ENCODE data around the gene SUB1.

- no peak for TF ChIP-seq CTCF (IDR thresholded peaks at IDR 0.05)
- no peak for TF ChIP-seq POLR2A (IDR thresholded peaks at IDR 0.05; ENCODE audit: low read depth)
These were observed 18.8 kb upstream of the SUB1 start for GRCh38 chr5:32566319-32567111.

All from esophagus muscularis mucosa (tissue), 3 donors.